KG1 (cell line): ENCODE results near the gene DSCAML1.

Source experiments
- DNase-seq: peaks from one replicate; lab custom pipeline; 2025; lab: John Stamatoyannopoulos, UW

Gene DSCAML1

GRCh38 chr11:117610901-117611300 lies 186.1 kb downstream of the DSCAML1 start:
- no peak for DNase-seq

GRCh38 chr11:117610045-117610444 lies 187.0 kb downstream of the DSCAML1 start:
- no peak for DNase-seq

GRCh38 chr11:117607449-117607848 lies 189.6 kb downstream of the DSCAML1 start:
- no peak for DNase-seq

GRCh38 chr11:117606790-117607189 lies 190.2 kb downstream of the DSCAML1 start:
- DNase-seq, result no peak

GRCh38 chr11:117606211-117606610 lies 190.8 kb downstream of the DSCAML1 start:
- no peak for DNase-seq

- no peak for DNase-seq
Measured at GRCh38 chr11:117605331-117605730, 191.7 kb downstream of the DSCAML1 start.

GRCh38 chr11:117604336-117604995 lies 192.6 kb downstream of the DSCAML1 start:
- DNase-seq, result no peak

- DNase-seq, result no peak
Measured at GRCh38 chr11:117603932-117604331, 193.1 kb downstream of the DSCAML1 start.

- DNase-seq, result no peak
Measured at GRCh38 chr11:117601006-117601708, 195.9 kb downstream of the DSCAML1 start.

GRCh38 chr11:117600234-117600783 lies 196.7 kb downstream of the DSCAML1 start:
- DNase-seq, result no peak

GRCh38 chr11:117597071-117597470 lies 199.9 kb downstream of the DSCAML1 start:
- DNase-seq, result no peak

- no peak for DNase-seq
Measured at GRCh38 chr11:117595440-117595839, 201.6 kb downstream of the DSCAML1 start.

GRCh38 chr11:117594721-117595120 lies 202.3 kb downstream of the DSCAML1 start:
- no peak for DNase-seq

GRCh38 chr11:117593065-117593464 lies 204.0 kb downstream of the DSCAML1 start:
- no peak for DNase-seq

GRCh38 chr11:117591316-117592039 lies 205.5 kb downstream of the DSCAML1 start:
- DNase-seq, result no peak

- DNase-seq, result no peak
Measured at GRCh38 chr11:117589063-117589462, 208.0 kb downstream of the DSCAML1 start.

- no peak for DNase-seq
Measured at GRCh38 chr11:117588166-117588810, 208.7 kb downstream of the DSCAML1 start.

- no peak for DNase-seq
Measured at GRCh38 chr11:117587416-117587815, 209.6 kb downstream of the DSCAML1 start.

GRCh38 chr11:117586392-117586791 lies 210.6 kb downstream of the DSCAML1 start:
- DNase-seq, result no peak

GRCh38 chr11:117585631-117586030 lies 211.4 kb downstream of the DSCAML1 start:
- no peak for DNase-seq

- no peak for DNase-seq
Measured at GRCh38 chr11:117584056-117584830, 212.8 kb downstream of the DSCAML1 start.
